Left cardiac atrium (tissue), 4 donors: ENCODE results near the gene CA12. TPM values are rescaled to one million over a fixed set of nuclear protein-coding genes. Genes with fewer than 3 reads are reported as not detected.

ENCODE experiments used
- ATAC-seq, 2 donors: fragments of 200-7000 bp; cut with Tn5 transposase; one replicate each; pipeline ENCODE4 v1.9.1; 2020; ENCODE audit warnings: mild to moderate bottlenecking in 2 of 2, moderate library complexity in 2 of 2
- DNase-seq: peaks from one replicate; pipeline ENCODE4 v3.0.0-alpha.2; 2020
- intact Hi-C, 2 donors: fragments of 100-400 bp; cut with DNase I; formaldehyde crosslinking; loops; one replicate each; pipeline versions ENCODE4 v1.14.1 to v1.15.1; 2022 to 2023
- total RNA-seq, 2 donors: library from RNA; stranded (reverse); fragmentation: NEBNext Ultra II Directional; extraction: Animal tissue kit (Norgen Biotek cat#: 25700); gene quantifications; one replicate each; pipeline ENCODE4 v1.2.1, GENCODE V29; 2021
- donor health status: DM: no; HTN: yes; CAD: no.
- donor health status: DM: no; HTN: yes; CAD: no; lungs with severe emphysema.
- donor health status: DM: yes; HTN: yes; CAD: no.
- donor health status: Dilated cardiomyopathy.

The CA12 gene
- total RNA-seq, 2 donors from 2014 or later: 2.3 to 5.4 TPM

DNA sequence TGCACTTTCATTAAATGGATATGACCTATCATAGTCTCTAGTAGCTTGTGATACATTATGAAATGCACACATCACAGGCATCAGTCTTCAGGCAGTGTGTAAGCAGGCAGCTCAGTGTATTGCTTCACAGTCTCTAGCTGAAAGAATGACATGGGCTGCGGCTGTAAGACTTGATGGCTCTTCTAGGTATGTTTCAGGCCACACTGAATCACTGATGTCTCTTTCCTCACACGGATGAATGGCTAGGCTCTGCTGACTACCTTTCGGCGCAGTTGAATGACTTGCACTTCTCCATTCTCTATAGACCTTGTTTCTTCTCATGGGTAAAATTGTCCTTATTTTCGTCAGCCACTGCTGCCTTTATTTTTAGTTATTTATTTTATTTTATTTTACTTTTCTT lies 88.9 kb downstream of the CA12 start:
- intact Hi-C loops: loop anchor here in 1 of 2 donors (5.0 kb wide), 1 partner anchor 110 kb away; no protein-coding TSS in a partner anchor
- ATAC-seq (no peak), DNase-seq (no peak)

DNA sequence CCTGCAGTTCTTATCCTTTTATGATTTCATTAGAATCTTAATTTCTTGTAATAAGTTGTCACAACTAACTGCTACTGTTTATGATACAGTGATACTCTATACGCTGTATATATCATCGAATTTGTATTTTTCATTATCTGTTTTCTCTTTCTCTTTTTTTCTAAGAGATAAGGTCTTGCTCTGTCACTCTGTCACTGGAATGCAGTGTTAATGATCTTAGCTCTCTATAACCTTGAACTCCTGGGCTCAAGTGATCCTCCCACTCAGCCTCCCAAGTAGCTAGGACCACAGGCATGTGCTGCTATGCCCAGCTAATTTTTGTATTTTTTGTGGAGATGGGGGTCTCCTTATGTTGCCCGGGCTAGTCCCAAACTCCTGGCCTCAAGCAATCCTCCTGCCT lies 89.4 kb downstream of the CA12 start:
- ATAC-seq (no peak), DNase-seq (no peak)
- intact Hi-C loops: loop anchor here in 1 of 2 donors (5.0 kb wide), 1 partner anchor 110 kb away; no protein-coding TSS in a partner anchor

DNA sequence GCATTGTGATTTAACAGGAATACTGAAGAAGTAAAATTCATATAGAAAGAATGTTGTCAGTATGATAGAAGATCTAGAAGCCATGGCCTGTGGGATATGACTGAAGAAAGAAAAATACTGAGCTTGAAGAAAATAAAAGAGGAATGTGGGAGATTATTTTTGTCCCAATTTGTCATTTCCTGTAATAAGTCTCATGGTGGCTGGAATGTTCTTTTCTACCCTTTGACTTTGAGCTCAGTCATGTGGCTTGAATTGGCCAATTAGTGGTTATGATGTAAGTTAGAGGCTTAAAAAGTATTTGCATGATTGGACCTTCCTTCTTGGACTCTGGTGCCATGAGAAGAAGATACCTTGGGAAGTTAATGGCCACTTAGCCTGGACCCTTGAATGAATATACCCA lies 90.1 kb downstream of the CA12 start:
- ATAC-seq (peak; percentile 30 to 41), DNase-seq (no peak)
- intact Hi-C loops: loop anchor here in 1 of 2 donors (5.0 kb wide), 1 partner anchor 111 kb away; no protein-coding TSS in a partner anchor

DNA sequence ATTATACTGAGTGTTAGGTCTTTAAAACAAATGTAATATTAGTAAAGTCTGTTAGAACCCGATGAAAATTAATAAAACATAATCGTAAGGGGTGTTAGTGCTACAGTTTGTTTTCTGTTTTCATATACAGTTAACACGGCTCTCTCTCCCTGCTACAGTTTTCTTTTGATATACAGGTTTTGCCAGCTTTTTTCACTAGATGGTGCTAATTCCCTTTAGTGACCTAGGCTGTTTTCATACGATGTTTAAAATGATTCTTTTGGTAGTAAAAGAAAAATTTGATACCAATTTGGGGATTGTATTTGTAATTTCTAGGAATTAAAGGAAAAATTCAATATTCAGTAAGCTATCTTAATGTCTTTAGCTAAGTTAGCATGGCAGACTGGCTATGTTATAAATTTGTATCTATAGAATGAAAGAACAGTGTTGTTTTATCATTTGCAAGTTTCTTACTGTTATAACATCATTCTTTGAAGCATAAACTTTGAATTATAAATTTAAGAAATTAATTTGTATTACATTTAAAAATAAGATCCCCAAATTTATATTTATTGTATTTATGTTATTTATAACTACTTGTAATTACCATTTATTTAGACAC lies 92.8 kb downstream of the CA12 start:
- no peak for DNase-seq
- intact Hi-C loops: loop anchor here in 1 of 2 donors (2.0 to 10.0 kb wide), 2 partner anchors 114 to 306 kb away; partner anchors contain the start of gene FBXL22
- peak; percentile 50 to 61 for ATAC-seq

DNA sequence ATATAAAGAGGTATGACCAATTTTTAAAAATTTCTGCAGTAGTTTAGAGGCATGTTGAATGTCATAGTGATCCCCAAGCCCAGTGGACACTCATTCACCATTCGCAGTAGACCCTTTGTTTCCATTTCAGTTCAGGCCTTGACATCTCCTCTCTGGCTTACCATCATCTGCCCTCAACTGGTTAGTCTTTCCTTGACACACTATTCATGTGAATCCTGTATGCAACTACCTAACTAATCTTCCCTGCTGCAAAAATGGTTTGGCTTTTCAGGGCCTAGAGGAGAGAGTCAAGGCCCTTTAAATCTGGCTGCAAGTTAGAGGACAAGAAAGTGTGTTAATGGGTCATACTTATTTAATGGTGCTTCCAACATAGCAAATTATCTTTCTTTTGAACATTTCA lies 93.3 kb downstream of the CA12 start:
- intact Hi-C loops: loop anchor here in 1 of 2 donors (2.0 to 10.0 kb wide), 2 partner anchors 114 to 306 kb away; partner anchors contain the start of gene FBXL22

DNA sequence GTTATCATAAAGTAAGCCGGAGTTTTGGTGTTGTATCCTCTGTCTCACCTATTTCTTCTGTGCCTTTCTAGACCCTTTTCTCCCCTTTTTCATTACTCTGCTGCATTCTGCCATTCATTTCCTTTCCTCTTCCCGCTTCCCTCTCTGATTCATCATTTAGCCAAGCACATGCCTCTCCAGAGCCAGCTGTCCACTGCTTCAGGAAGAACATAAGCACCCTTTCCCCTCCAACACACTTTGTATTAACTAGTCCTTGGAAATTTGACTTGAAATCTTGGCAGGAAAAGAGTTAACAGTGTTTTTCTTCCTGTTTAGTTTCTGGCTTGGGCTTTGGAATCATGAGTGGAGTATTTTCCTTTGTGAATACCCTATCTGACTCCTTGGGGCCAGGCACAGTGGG lies 94.5 kb downstream of the CA12 start:
- ATAC-seq (no peak), DNase-seq (no peak)
- intact Hi-C loops: loop anchor here in 1 of 2 donors (10.0 kb wide), 1 partner anchor 308 kb away; the partner anchor contains the start of gene FBXL22

More for the DNA sequence above, 93.3 kb downstream of the CA12 start:
- ATAC-seq (no peak), DNase-seq (no peak)

DNA sequence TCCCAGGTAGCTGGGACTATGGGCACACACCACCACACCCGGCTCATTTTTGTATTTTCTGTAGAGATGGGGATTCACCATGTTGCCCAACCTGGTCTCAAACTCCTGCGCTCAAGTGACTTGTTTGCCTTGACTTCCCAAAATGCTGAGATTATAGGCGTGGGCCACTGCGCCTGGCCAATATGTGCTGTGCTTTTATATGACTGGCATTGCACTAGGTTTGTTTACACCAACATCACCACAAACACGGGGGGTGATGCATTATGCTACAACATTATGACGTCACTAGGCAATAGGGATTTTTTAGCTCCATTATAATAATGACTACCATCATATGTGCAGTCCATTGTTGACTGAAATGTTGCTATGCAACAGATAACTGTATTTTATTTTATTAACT lies 97.3 kb downstream of the CA12 start:
- intact Hi-C loops: loop anchor here in 1 of 2 donors (10.0 kb wide), 1 partner anchor 310 kb away; the partner anchor contains the start of gene FBXL22
- no peak for DNase-seq
- no peak for ATAC-seq

DNA sequence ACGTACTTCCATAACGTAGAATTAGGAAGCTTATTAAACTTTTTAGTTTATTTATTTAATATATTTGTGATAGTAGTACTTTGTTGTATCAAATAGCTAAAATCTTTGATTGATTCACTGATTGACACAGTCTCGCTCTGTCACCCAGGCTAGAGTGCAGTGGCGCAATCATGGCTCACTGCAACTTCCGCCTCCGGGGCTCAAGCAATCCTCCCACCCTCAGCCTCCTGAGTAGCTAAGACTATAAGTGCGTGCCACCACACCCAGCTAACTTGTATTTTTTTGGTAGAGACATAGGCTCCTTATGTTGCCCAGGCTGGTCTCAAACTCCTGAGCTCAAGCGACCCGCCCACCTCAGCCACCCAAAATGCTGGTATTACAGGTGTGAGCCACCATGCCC lies 98.5 kb downstream of the CA12 start:
- ATAC-seq (peak in 1 of 2 donors; percentile 55), DNase-seq (peak; percentile 53)
- intact Hi-C loops: loop anchor here in 1 of 2 donors (10.0 kb wide), 1 partner anchor 312 kb away; the partner anchor contains the start of gene FBXL22

DNA sequence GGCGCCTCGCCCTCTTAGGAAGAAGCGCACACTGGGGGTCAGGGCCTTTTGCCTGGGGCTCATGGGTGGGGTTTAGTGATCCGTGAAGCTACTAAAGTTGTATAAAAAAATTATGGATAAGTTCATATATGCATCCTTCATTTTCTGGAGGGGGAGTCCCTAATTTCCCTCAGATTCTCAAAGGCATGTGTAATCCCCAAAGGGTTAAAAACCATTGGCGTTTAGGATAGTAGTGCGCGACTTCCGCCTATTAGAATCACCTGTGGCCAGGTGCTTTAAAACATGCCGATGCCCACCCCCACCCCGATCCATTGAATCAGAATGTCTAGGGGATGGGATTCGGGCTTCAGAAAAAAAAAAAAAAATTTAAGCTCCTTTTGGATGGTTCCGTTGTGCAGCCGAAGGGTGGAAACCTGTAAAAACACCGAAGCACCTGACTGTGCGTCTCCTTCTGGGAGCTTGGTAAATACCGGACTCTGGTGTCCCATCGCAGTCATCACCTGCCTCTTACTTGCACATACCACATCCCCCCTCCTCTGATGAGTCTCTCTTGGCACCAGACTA lies 103.7 kb downstream of the CA12 start:
- intact Hi-C loops: loop anchor here in 1 of 2 donors (5.0 to 10.0 kb wide), 2 partner anchors 83 to 121 kb away; partner anchors contain the start of gene RPS27L
- ATAC-seq (peak in 1 of 2 donors; percentile 2), DNase-seq (no peak)

DNA sequence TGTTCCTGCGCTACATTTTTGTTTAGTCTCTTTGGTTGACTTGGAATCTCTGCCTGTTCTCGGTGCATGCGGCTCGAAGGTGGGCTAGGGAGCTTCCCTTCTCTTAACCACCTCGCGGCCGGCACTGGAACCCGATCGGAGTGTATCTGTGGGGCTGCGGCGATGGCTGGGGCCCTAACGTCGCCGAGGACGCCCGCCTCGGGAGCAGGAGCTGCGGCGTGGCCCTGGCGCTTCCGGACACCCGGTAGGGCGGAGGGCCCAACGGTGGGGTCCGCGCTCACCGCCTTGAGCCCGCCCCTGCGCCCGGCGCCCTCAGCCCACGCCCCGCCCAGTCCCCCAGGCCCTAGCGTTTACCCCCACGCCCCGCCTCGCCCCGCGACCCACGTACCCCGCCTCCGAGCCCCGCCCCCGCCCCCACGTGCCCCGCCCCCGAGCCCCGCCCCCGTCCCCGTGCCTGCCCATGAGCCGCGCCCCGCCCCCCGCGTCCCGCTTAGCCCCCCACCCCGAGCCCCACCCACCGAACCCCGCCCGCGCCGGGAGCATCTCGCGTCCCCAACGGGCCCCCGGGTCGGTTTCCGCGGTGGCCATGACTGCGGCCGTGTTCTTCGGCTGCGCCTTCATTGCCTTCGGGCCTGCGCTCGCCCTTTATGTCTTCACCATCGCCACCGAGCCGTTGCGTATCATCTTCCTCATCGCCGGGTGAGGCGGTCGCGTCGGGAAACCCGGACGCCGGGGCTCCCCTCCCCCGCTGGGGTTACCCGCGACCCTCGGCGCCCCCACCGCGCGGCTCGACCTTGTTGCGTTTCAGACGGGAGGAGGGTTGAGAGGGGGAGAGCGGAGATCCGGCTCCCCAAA lies 104.4 kb downstream of the CA12 start, which contains the start of gene APH1B:
Gene APH1B (plus strand): TSS at position 568 of the 855 bp plus-strand sequence. CDS start 19 bp downstream, at position 587.
- intact Hi-C loops: loop anchor here in 1 of 2 donors (5.0 to 10.0 kb wide), 2 partner anchors 82 to 120 kb away; partner anchors contain the start of gene RPS27L
- peak; percentile 89 for DNase-seq
- peak; percentile 96 to 97 for ATAC-seq

DNA sequence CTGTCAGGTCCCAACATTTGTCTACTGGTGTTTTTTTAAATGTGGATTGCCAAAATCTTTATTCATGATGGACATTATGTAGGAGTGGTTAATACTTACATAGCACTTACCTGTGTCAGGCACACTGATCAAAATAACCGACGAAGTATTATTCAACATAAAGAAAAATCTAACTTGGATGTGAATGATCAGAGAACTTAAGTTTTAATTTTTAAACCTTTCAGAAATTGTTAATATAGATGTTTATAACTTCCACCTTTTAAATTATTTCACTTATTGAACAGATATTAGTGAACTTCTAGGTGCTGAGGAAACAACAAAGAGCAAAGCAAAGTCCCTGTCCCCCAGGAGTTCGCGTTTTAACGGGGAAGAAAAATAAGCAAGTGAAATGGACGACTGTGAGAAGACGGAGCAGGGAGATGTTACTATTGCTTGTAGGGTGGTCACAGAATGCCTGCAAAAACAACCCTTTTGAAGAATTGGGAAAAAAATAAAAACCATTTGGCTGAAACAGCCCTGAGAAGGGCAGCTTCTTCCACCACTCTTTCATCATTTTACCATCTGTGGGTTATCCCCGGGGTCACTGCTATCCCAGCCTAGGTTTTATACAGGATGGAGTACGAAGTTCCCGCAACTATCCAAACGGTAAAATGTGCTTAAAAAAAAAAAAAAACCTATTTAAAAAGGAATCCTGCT lies 105.2 kb downstream of the CA12 start:
- DNase-seq (no peak), ATAC-seq (peak; percentile 10 to 20)
- intact Hi-C loops: loop anchor here in 1 of 2 donors (5.0 to 10.0 kb wide), 2 partner anchors 82 to 119 kb away; partner anchors contain the start of gene RPS27L

DNA sequence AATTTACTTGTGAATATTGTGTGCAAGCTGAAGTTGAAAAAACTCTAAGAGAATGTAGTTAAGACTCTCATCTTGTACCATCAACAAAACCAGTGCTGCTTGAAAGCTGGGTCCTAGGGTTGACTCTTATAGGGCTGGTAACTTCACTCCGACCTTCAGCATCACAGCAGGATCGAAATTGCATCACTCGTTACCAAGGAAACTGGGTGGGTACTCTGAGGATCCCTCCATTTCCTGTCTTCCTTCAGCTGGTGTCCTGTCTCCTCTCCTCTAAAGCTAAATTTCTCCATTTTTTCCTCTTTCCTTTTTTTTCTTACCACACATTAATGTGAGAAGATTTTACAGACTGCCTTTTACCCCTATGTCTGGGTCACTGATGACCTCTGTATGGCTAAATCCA lies 107.2 kb downstream of the CA12 start:
- intact Hi-C loops: loop anchor here in 1 of 2 donors (10.0 kb wide), 1 partner anchor 80 kb away; no protein-coding TSS in a partner anchor
- ATAC-seq (no peak), DNase-seq (no peak)

Other genes starting within 250 kb of the CA12 start
- gene RPS27L, start 224.4 kb downstream of the CA12 start, total RNA-seq: 100 to 1,000 TPM; 137 to 159 TPM
- gene RAB8B, start 192.2 kb downstream of the CA12 start, total RNA-seq: 10 to 100 TPM; 19.7 to 21.9 TPM
- 10 to 100 TPM in 1 of 2 donors, 1 to 10 TPM in 1; 9.6 to 11.8 TPM for gene APH1B, start 104.2 kb downstream of the CA12 start, total RNA-seq
- 10 to 100 TPM; 20.1 to 27.4 TPM for gene USP3, start 122.7 kb upstream of the CA12 start, total RNA-seq
- 10 to 100 TPM; 14.9 to 24.2 TPM for gene FBXL22, start 215.5 kb upstream of the CA12 start, total RNA-seq